Stomach (tissue), 9 donors: ENCODE data around the gene LIN28A. TPM values are rescaled to one million over a fixed set of nuclear protein-coding genes. Genes with fewer than 3 reads are reported as not detected.

Source experiments
- DNase-seq, 2 donors: peaks; one replicate each; pipeline versions ENCODE4 v3.0.0 to v3.0.0-alpha.2; 2013 to 2019
- H3K27ac ChIP-seq, 5 donors: fragments of 200-600 bp in 4 of 5; sonication (generic) in 4 of 5; one replicate each; pipeline ENCODE4 v1.5.1; 2013 to 2019; ENCODE audit warnings: mild to moderate bottlenecking in 1 of 5, moderate library complexity in 1 of 5
- H3K27me3 ChIP-seq, 3 donors: fragments of 200-600 bp; sonication (generic); one replicate each; pipeline ENCODE4 v1.5.1; 2017 to 2019; ENCODE audit warnings: mixed run types in 1 of 3
- H3K36me3 ChIP-seq, 4 donors: fragments of 200-600 bp; sonication (generic); 1 replicate in 3 of 4; 2 replicates in 1 of 4; pipeline ENCODE4 v1.5.1; 2016 to 2019
- H3K4me1 ChIP-seq, 4 donors: fragments of 200-600 bp; sonication (generic); one replicate each; pipeline ENCODE4 v1.5.1; 2016 to 2019
- H3K4me3 ChIP-seq, 4 donors: fragments of 200-600 bp; sonication (generic) in 3 of 4; one replicate each; pipeline ENCODE4 v1.5.1; 2016 to 2019; ENCODE audit warnings: mild to moderate bottlenecking in 1 of 4
- H3K9me3 ChIP-seq, 4 donors: fragments of 200-600 bp; sonication (generic); one replicate each; pipeline ENCODE4 v1.5.1; 2016 to 2019
- EP300 ChIP-seq: sonication (generic); formaldehyde crosslinking; IDR thresholded peaks from one replicate; pipeline ENCODE4 v1.6.1; 2017; ENCODE audit warnings: antibody characterized with exemption
- POLR2A ChIP-seq, 4 donors: fragments of 450-650 bp; IDR thresholded peaks; one replicate each; pipeline ENCODE4 v1.6.1; 2016; ENCODE audit warnings: antibody characterized with exemption in 4 of 4, control low read depth in 2 of 4, mild to moderate bottlenecking in 1 of 4, moderate library complexity in 1 of 4
- POLR2AphosphoS5 ChIP-seq, 3 donors: sonication (generic); formaldehyde crosslinking; IDR thresholded peaks; one replicate each; pipeline ENCODE4 v1.6.1; 2016; ENCODE audit warnings: antibody characterized with exemption in 3 of 3
- WGBS, 5 donors: extraction: QIAGEN DNeasy Blood & Tissue Kit in 3 of 5; methylation state at CpG; one replicate each; pipeline versions ENCODE4 v1.1.5 to v1.1.7; 2013 to 2018; 5-methylcytosine and 5-hydroxymethylcytosine counted together
- intact Hi-C: fragments of 100-400 bp; cut with DNase I; formaldehyde crosslinking; loops from one replicate; pipeline ENCODE4 v1.15.1; 2023; ENCODE audit warnings: low total_unique reads
- polyA plus RNA-seq, 3 donors: library from polyadenylated mRNA; stranded (reverse); fragments of 200-250 nt; gene quantifications; one replicate each; pipeline ENCODE4 v1.2.3, GENCODE V29; 2013
- total RNA-seq, 5 donors: library from RNA; depleted of rRNA; stranded (reverse); fragments of >200 nt; gene quantifications; one replicate each; pipeline versions ENCODE4 v1.1.0 to v1.2.3, GENCODE V29; 2014 to 2016
- TF ChIP-seq, protein P1 (sequence below), 7 experiments: fragments of 450-650 bp in 4 of 7; fragments of 200-600 bp in 3 of 7; sonication (generic) in 3 of 7; IDR thresholded peaks; one replicate each; pipeline ENCODE4 v1.5.1; 2016 to 2019; ENCODE audit warnings: antibody characterized with exemption in 7 of 7, control low read depth in 2 of 7, mild to moderate bottlenecking in 1 of 7
- donor health status: healthy with polysubstance abuse.
- donor health status: Bipolar disorder and iron deficiency.
- donor health status: healthy.

Gene LIN28A
- total and polyA plus RNA-seq, 8 donors, result not detected

DNA sequence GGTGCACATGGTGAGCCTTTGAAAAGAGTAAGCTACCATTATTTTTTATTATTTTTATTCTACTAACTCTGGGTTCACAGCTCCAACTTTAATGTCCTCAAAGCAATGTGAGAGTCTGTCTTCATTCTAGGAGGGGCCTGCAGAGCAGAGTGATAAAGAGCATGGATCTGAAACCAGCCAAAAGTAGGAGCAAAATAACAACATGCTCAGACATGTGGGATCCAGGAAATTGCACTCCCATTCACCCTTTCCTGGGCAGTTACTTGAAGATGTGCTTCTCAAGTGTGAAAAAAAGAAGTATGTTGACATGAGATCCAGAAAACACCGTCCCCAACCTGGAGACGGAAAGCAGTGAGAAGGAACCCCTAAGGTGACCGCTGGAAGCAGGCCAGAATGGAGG is 8.7 kb upstream of the LIN28A start:
- H3K4me3 ChIP-seq, result no peak overlapping the region
- no peaks in the 10 kb centered on the region for H3K4me1 ChIP-seq
- H3K27me3 ChIP-seq, result peaks cover 0 to 41% (median 0%) of the 10 kb centered on the region in 3 donors
- no peak for DNase-seq
- no peaks in the 10 kb centered on the region for H3K9me3 ChIP-seq
- intact Hi-C loops, result no loop called here
- H3K27ac ChIP-seq, result no peak overlapping the region
- TF ChIP-seq, protein P1, sequence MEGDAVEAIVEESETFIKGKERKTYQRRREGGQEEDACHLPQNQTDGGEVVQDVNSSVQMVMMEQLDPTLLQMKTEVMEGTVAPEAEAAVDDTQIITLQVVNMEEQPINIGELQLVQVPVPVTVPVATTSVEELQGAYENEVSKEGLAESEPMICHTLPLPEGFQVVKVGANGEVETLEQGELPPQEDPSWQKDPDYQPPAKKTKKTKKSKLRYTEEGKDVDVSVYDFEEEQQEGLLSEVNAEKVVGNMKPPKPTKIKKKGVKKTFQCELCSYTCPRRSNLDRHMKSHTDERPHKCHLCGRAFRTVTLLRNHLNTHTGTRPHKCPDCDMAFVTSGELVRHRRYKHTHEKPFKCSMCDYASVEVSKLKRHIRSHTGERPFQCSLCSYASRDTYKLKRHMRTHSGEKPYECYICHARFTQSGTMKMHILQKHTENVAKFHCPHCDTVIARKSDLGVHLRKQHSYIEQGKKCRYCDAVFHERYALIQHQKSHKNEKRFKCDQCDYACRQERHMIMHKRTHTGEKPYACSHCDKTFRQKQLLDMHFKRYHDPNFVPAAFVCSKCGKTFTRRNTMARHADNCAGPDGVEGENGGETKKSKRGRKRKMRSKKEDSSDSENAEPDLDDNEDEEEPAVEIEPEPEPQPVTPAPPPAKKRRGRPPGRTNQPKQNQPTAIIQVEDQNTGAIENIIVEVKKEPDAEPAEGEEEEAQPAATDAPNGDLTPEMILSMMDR (IDR thresholded peaks at IDR 0.05), result no peak
- TF ChIP-seq POLR2AphosphoS5 (IDR thresholded peaks at IDR 0.05), result no peak
- TF ChIP-seq EP300, result no peak
- no peak for TF ChIP-seq POLR2A (IDR thresholded peaks at IDR 0.05)
- H3K36me3 ChIP-seq, result no peaks in the 10 kb centered on the region
- 70 to 82% (median 73%) methylated on average over 3 of the region's 3 CpGs for WGBS, 5 donors

DNA sequence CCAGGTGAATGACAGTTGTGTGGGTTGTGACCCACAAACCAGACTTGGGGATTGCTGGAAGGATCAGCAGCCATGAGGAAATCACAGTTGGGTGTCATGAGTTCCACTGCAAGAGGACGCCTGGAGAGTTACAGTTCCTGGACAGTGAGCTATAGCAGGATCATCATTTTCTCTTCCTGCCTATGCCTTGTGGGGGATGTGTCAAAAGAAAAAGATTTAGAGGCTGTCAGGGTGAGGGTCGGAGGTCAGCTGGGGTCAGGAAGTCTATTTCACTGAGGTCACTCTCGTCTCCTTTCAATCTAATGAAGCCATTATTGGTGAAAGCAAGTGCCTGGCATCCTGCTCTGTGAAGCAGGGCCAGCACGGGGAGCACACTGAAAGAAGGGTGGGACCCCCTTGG is 7.0 kb upstream of the LIN28A start:
- Histone ChIP-seq H3K27ac (no peak overlapping the region), H3K36me3 (no peaks in the 10 kb centered on the region), H3K4me3 (no peak overlapping the region), H3K4me1 (peaks cover 0 to 1% (median under 1%) of the 10 kb centered on the region in 4 donors), H3K27me3 (peaks cover 0 to 51% (median 0%) of the 10 kb centered on the region in 3 donors), H3K9me3 (no peaks in the 10 kb centered on the region)
- no peak for DNase-seq
- intact Hi-C loops, result no loop called here
- WGBS, 5 donors, result 23 to 34% (median 33%) methylated on average over 4 of the region's 4 CpGs
- TF ChIP-seq POLR2AphosphoS5 (IDR thresholded peaks at IDR 0.05) (no peak), POLR2A (IDR thresholded peaks at IDR 0.05) (no peak), EP300 (no peak)
- TF ChIP-seq, protein P1 (IDR thresholded peaks at IDR 0.05), result no peak

DNA sequence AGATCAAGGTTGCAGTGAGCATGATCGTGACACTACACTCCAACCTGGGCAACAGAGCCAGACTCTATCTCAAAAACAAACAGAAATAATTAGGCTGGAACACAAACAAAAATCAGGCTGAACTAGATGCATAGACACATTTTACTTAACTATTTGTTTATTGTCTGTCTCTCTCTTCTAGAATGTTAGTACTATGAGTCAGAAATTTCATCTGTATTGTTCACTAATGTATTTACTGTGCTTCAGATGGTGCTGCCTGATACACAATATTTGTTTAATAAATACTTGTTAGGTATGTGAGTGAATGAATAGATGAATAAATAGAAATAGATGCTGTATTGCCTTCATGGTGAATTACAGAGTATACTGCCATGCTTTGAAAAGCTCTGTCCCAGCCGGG is 6.0 kb upstream of the LIN28A start:
- Histone ChIP-seq H3K36me3 (no peaks in the 10 kb centered on the region), H3K27ac (no peak overlapping the region), H3K4me3 (no peak overlapping the region), H3K9me3 (no peaks in the 10 kb centered on the region), H3K27me3 (peaks cover 0 to 60% (median 9%) of the 10 kb centered on the region in 3 donors), H3K4me1 (peaks cover 0 to 11% (median 5%) of the 10 kb centered on the region in 4 donors)
- 68 to 80% (median 77%) methylated on average over 2 of the region's 2 CpGs for WGBS, 5 donors
- intact Hi-C loops, result no loop called here
- TF ChIP-seq POLR2AphosphoS5 (IDR thresholded peaks at IDR 0.05) (no peak), EP300 (no peak), POLR2A (IDR thresholded peaks at IDR 0.05) (no peak)
- TF ChIP-seq, protein P1 (IDR thresholded peaks at IDR 0.05), result no peak
- DNase-seq, result no peak

DNA sequence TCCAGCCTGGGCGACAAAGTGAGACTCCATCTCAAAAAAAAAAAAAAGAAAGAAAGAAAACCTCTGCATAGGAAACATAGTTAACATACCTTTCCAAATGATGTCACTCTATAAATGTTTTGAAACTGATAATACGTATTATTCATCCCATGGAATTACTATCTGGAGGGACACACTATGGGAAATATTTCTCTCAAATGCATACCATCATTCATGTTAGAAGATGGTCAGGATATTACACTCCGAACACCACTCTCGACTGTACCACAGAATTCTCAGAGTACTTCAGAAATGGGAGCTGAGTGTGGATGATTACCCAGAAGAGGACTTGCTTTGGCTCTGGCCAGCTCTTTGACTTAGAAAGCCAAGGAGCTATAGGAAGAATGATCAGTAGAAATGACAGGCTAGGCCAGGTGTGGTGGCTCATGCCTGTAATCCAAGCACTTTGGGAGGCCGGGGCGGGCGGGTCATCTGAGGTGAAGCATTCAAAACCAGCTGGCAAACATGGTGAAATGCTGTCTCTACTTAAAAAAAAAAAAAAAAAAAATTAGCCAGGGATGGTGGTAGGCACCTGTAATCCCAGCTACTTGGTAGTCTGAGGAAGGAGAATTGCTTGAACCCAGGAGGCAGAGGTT is 5.2 kb upstream of the LIN28A start:
- DNase-seq, result no peak
- Histone ChIP-seq H3K27ac (no peak overlapping the region), H3K4me1 (peaks cover 0 to 11% (median 5%) of the 10 kb centered on the region in 4 donors), H3K27me3 (peaks cover 3 to 68% (median 16%) of the 10 kb centered on the region in 3 donors), H3K9me3 (no peaks in the 10 kb centered on the region), H3K36me3 (no peaks in the 10 kb centered on the region), H3K4me3 (no peak overlapping the region)
- TF ChIP-seq EP300, result no peak
- TF ChIP-seq POLR2AphosphoS5 (IDR thresholded peaks at IDR 0.05), result no peak
- no peak for TF ChIP-seq POLR2A (IDR thresholded peaks at IDR 0.05)
- TF ChIP-seq, protein P1 (IDR thresholded peaks at IDR 0.05), result no peak
- intact Hi-C loops, result no loop called here
- 74 to 80% (median 77%) methylated on average over 7 of the region's 7 CpGs for WGBS, 5 donors
